GM23248 (cell line): ENCODE results near the gene TPCN1. TPM values are rescaled to one million over a fixed set of nuclear protein-coding genes. Genes with fewer than 3 reads are reported as not detected.

Source experiments
- DNase-seq: peaks from one replicate; pipeline ENCODE4 v3.0.0-alpha.2; 2015
- H2AFZ ChIP-seq: fragments of 200-600 bp; sonication (generic); 2 replicates; pipeline ENCODE4 v1.6.1; 2016; ENCODE audit warnings: antibody characterized with exemption
- H3F3A ChIP-seq: fragments of 200-600 bp; sonication (generic); 2 replicates; pipeline ENCODE4 v1.6.1; 2016; ENCODE audit warnings: mild to moderate bottlenecking, antibody characterized with exemption, mixed run types; ENCODE audit not compliant: insufficient read depth
- H3K27ac ChIP-seq: fragments of 200-600 bp; sonication (generic); 2 replicates; pipeline ENCODE4 v1.5.1; 2016; ENCODE audit warnings: mild to moderate bottlenecking
- H3K27me3 ChIP-seq: fragments of 200-600 bp; sonication (generic); replicated peaks from 2 replicates; pipeline ENCODE4 v1.6.1; 2016; ENCODE audit warnings: mild to moderate bottlenecking; ENCODE audit not compliant: insufficient read depth
- H3K36me3 ChIP-seq: fragments of 200-600 bp; sonication (generic); 2 replicates; pipeline ENCODE4 v1.6.1; 2016; ENCODE audit warnings: low read depth, mild to moderate bottlenecking
- H3K4me1 ChIP-seq: fragments of 200-600 bp; sonication (generic); 2 replicates; pipeline ENCODE4 v1.6.1; 2016; ENCODE audit warnings: mild to moderate bottlenecking; ENCODE audit not compliant: insufficient read depth
- H3K4me2 ChIP-seq: fragments of 200-600 bp; sonication (generic); one replicate; pipeline ENCODE4 v1.6.1; 2016; ENCODE audit warnings: mild to moderate bottlenecking; ENCODE audit not compliant: unreplicated experiment
- H3K4me3 ChIP-seq: fragments of 200-600 bp; sonication (generic); 2 replicates; pipeline ENCODE4 v1.5.1; 2016; ENCODE audit warnings: mild to moderate bottlenecking
- H3K79me2 ChIP-seq: fragments of 200-600 bp; sonication (generic); 2 replicates; pipeline ENCODE4 v1.6.1; 2016; ENCODE audit warnings: mild to moderate bottlenecking; ENCODE audit not compliant: insufficient read depth
- H3K9ac ChIP-seq: fragments of 200-600 bp; sonication (generic); 2 replicates; pipeline ENCODE4 v1.6.1; 2016; ENCODE audit warnings: mild to moderate bottlenecking
- H3K9me2 ChIP-seq: fragments of 200-600 bp; sonication (generic); 2 replicates; pipeline ENCODE4 v1.6.1; 2016; ENCODE audit warnings: mixed run types, mild to moderate bottlenecking, moderate library complexity; ENCODE audit not compliant: insufficient read depth
- H3K9me3 ChIP-seq: fragments of 200-600 bp; sonication (generic); one replicate; pipeline ENCODE4 v1.6.1; 2017; ENCODE audit warnings: low read depth
- H4K20me1 ChIP-seq: fragments of 200-600 bp; sonication (generic); 2 replicates; pipeline ENCODE4 v1.6.0; 2016; ENCODE audit not compliant: insufficient read depth
- EZH2 ChIP-seq: fragments of 200-600 bp; sonication (generic); IDR thresholded peaks from 2 replicates; pipeline ENCODE4 v1.6.1; 2018; ENCODE audit warnings: antibody characterized with exemption, mild to moderate bottlenecking; ENCODE audit not compliant: insufficient read depth, poor library complexity, severe bottlenecking
- EZH2phosphoT487 ChIP-seq: fragments of 200-600 bp; sonication (generic); IDR thresholded peaks from 2 replicates; pipeline ENCODE4 v1.6.1; 2018; ENCODE audit warnings: antibody characterized with exemption, moderate library complexity, mild to moderate bottlenecking, low read depth; ENCODE audit not compliant: insufficient read depth
- WGBS, 2 experiments: methylation state at CpG; one replicate each; pipeline ENCODE4 v1.1.6; 2015 to 2017; ENCODE audit warnings: low lambda C conversion rate in 2 of 2, low coverage in 1 of 2; ENCODE audit errors: missing lambda C conversion rate in 2 of 2; 5-methylcytosine and 5-hydroxymethylcytosine counted together
- in situ Hi-C: fragments of 300-500 bp; cut with MboI; formaldehyde crosslinking; loops from 2 replicates; pipeline ENCODE4 v1.15.0; 2020
- polyA plus RNA-seq: library from polyadenylated mRNA; unstranded; fragments of >200 nt; fragmentation: Nextera tagmentation; extraction: Ambion mirVana; gene quantifications from 2 replicates; pipeline ENCODE4 v1.2.1, GENCODE V29; 2016
- total RNA-seq: library from RNA; depleted of rRNA; stranded (reverse); fragments of >200 nt; shearing (Covaris generic); gene quantifications from 2 replicates; pipeline ENCODE4 v1.2.3, GENCODE V29; 2014

TPCN1 gene
- total and polyA plus RNA-seq, 2 experiments from 2014 or later, result 9.0 to 15.9 TPM

- H3K27ac ChIP-seq, result no peak overlapping the region
- no peaks in the 10 kb centered on the region for H3K79me2 ChIP-seq
- no peaks in the 10 kb centered on the region for H3K36me3 ChIP-seq
- H3K4me3 ChIP-seq, result no peak overlapping the region
- no peaks in the 10 kb centered on the region for H3K9me2 ChIP-seq
- 93 to 96% methylated on average over 12 of the region's 12 CpGs for WGBS, 2 experiments
- no peak overlapping the region for H3K4me2 ChIP-seq
- peaks cover 12% of the 10 kb centered on the region for H3K4me1 ChIP-seq
- no peak overlapping the region for H2AFZ ChIP-seq
- no peaks in the 10 kb centered on the region for H4K20me1 ChIP-seq
- in situ Hi-C loops, result no loop called here
- DNase-seq, result no peak
- no peaks in the 10 kb centered on the region for H3K27me3 ChIP-seq
- H3K9me3 ChIP-seq, result no peaks in the 10 kb centered on the region
- H3F3A ChIP-seq, result no peaks in the 10 kb centered on the region
- no peak overlapping the region for H3K9ac ChIP-seq
- TF ChIP-seq EZH2phosphoT487 (no peak), EZH2 (no peak)
Observed at GRCh38 chr12:113249546-113249945, 28.3 kb downstream of the TPCN1 start.

GRCh38 chr12:113250045-113250444 lies 28.8 kb downstream of the TPCN1 start:
- no peak overlapping the region for H3K4me2 ChIP-seq
- H3K27ac ChIP-seq, result no peak overlapping the region
- no peak overlapping the region for H3K4me3 ChIP-seq
- no peak overlapping the region for H3K9ac ChIP-seq
- no peaks in the 10 kb centered on the region for H3F3A ChIP-seq
- H3K79me2 ChIP-seq, result no peaks in the 10 kb centered on the region
- WGBS, 2 experiments, result 96 to 100% methylated on average over 6 of the region's 6 CpGs
- DNase-seq, result no peak
- no peaks in the 10 kb centered on the region for H3K9me2 ChIP-seq
- no peaks in the 10 kb centered on the region for H3K27me3 ChIP-seq
- H4K20me1 ChIP-seq, result no peaks in the 10 kb centered on the region
- H3K36me3 ChIP-seq, result no peaks in the 10 kb centered on the region
- no peaks in the 10 kb centered on the region for H3K9me3 ChIP-seq
- in situ Hi-C loops, result no loop called here
- peaks cover 12% of the 10 kb centered on the region for H3K4me1 ChIP-seq
- no peak overlapping the region for H2AFZ ChIP-seq
- no peak for TF ChIP-seq EZH2phosphoT487
- TF ChIP-seq EZH2, result no peak

- Histone ChIP-seq H3K36me3 (no peaks in the 10 kb centered on the region), H3K9ac (no peak overlapping the region), H3K4me2 (no peak overlapping the region), H3F3A (no peaks in the 10 kb centered on the region), H4K20me1 (no peaks in the 10 kb centered on the region), H3K9me2 (no peaks in the 10 kb centered on the region), H3K9me3 (no peaks in the 10 kb centered on the region), H3K4me1 (peaks cover 2% of the 10 kb centered on the region; the same call in 1 of the 2 replicates), H3K4me3 (no peak overlapping the region), H3K79me2 (no peaks in the 10 kb centered on the region), H3K27me3 (no peaks in the 10 kb centered on the region), H3K27ac (no peak overlapping the region), H2AFZ (no peak overlapping the region)
- no peak for DNase-seq
- in situ Hi-C loops, result no loop called here
- no peak for TF ChIP-seq EZH2
- no peak for TF ChIP-seq EZH2phosphoT487
- WGBS, 2 experiments, result 95 to 97% methylated on average over 16 of the region's 16 CpGs
Observed at GRCh38 chr12:113251404-113252070, 30.3 kb downstream of the TPCN1 start.

GRCh38 chr12:113252494-113252893 lies 31.2 kb downstream of the TPCN1 start:
- no peak for DNase-seq
- H3K9me2 ChIP-seq, result no peaks in the 10 kb centered on the region
- H3K36me3 ChIP-seq, result no peaks in the 10 kb centered on the region
- H3K4me1 ChIP-seq, result no peaks in the 10 kb centered on the region
- H3K4me3 ChIP-seq, result no peak overlapping the region
- in situ Hi-C loops, result no loop called here
- H3K27me3 ChIP-seq, result no peaks in the 10 kb centered on the region
- H3F3A ChIP-seq, result no peaks in the 10 kb centered on the region
- H3K9me3 ChIP-seq, result no peaks in the 10 kb centered on the region
- no peak overlapping the region for H2AFZ ChIP-seq
- no peak overlapping the region for H3K27ac ChIP-seq
- WGBS, 2 experiments, result 92 to 93% methylated on average over 10 of the region's 10 CpGs
- TF ChIP-seq EZH2 (no peak), EZH2phosphoT487 (no peak)
- H3K9ac ChIP-seq, result no peak overlapping the region
- no peaks in the 10 kb centered on the region for H3K79me2 ChIP-seq
- no peak overlapping the region for H3K4me2 ChIP-seq
- H4K20me1 ChIP-seq, result no peaks in the 10 kb centered on the region
